ENCODE data around the gene FITM1. TPM values are rescaled to one million over a fixed set of nuclear protein-coding genes. Genes with fewer than 3 reads are reported as not detected.

The FITM1 gene
- polyA plus RNA-seq, 1 experiment: not detected

DNA sequence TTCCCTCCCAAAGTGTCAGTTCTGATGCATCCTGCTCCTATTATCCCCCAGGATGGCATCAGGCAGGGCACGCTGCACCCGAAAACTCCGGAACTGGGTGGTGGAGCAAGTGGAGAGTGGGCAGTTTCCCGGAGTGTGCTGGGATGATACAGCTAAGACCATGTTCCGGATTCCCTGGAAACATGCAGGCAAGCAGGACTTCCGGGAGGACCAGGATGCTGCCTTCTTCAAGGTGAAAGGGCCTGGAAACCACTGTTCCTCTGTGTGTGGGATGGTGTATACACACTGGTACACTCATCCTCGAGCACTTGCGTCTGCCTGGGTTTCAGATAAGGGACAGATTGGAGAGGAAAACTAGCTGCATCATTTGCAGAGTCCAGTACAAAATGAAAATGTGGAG lies 31.6 kb downstream of the FITM1 start:
- no peak overlapping the region for H3K27ac ChIP-seq (ENCODE audit: low read depth, low read length)
- peak overlapping the region; percentile 94 for H3K4me3 ChIP-seq (ENCODE audit: low read depth, low read length)
- TF ChIP-seq, protein P1, sequence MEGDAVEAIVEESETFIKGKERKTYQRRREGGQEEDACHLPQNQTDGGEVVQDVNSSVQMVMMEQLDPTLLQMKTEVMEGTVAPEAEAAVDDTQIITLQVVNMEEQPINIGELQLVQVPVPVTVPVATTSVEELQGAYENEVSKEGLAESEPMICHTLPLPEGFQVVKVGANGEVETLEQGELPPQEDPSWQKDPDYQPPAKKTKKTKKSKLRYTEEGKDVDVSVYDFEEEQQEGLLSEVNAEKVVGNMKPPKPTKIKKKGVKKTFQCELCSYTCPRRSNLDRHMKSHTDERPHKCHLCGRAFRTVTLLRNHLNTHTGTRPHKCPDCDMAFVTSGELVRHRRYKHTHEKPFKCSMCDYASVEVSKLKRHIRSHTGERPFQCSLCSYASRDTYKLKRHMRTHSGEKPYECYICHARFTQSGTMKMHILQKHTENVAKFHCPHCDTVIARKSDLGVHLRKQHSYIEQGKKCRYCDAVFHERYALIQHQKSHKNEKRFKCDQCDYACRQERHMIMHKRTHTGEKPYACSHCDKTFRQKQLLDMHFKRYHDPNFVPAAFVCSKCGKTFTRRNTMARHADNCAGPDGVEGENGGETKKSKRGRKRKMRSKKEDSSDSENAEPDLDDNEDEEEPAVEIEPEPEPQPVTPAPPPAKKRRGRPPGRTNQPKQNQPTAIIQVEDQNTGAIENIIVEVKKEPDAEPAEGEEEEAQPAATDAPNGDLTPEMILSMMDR (IDR thresholded peaks at IDR 0.05; ENCODE audit: low read depth, low read length): no peak
- POLR2A ChIA-PET: interaction anchor here (0.9 to 2.1 kb wide), 3 partner anchors 13 to 21 kb away, joined by 7 to 12 read pairs (median 9); partner anchors contain the start of genes EMC9 and RNF31
- no peaks in the 10 kb centered on the region for H3K9me3 ChIP-seq (ENCODE audit: control insufficient read depth, insufficient read depth, low read length)
- DNase-seq (ENCODE audit: low read depth, low spot score): no peak
- CTCF ChIA-PET: interaction anchor here (0.9 to 3.5 kb wide), 11 partner anchors 9 to 134 kb away, joined by 3 to 54 read pairs (median 16); partner anchors contain the start of genes DCAF11, NRL, PSME2 and RNF31
- H3K27me3 ChIP-seq (ENCODE audit: control insufficient read depth, insufficient read depth, low read length): no peaks in the 10 kb centered on the region

DNA sequence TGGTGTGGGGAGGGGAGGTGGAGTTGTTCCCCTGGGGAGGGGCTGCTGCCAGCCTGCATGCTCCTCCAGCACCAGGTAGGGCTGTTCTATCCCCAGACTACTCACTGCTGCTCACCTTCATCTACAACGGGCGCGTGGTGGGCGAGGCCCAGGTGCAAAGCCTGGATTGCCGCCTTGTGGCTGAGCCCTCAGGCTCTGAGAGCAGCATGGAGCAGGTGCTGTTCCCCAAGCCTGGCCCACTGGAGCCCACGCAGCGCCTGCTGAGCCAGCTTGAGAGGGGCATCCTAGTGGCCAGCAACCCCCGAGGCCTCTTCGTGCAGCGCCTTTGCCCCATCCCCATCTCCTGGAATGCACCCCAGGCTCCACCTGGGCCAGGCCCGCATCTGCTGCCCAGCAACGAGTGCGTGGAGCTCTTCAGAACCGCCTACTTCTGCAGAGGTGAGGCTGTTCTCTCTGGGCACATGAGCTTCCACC lies 34.1 kb downstream of the FITM1 start:
- ChIA-PET POLR2A (interaction anchor here (0.5 kb wide), 1 partner anchor 11 kb away, joined by 10 read pairs; no protein-coding TSS in a partner anchor), CTCF (no interaction called here)
- no peak overlapping the region for H3K27ac ChIP-seq (ENCODE audit: low read depth, low read length)
- no peak overlapping the region for H3K4me3 ChIP-seq (ENCODE audit: low read depth, low read length)
- no peaks in the 10 kb centered on the region for H3K27me3 ChIP-seq (ENCODE audit: control insufficient read depth, insufficient read depth, low read length)
- no peaks in the 10 kb centered on the region for H3K9me3 ChIP-seq (ENCODE audit: control insufficient read depth, insufficient read depth, low read length)
- no peak for DNase-seq (ENCODE audit: low read depth, low spot score)
- TF ChIP-seq, protein P1 (IDR thresholded peaks at IDR 0.05; ENCODE audit: low read depth, low read length): no peak

DNA sequence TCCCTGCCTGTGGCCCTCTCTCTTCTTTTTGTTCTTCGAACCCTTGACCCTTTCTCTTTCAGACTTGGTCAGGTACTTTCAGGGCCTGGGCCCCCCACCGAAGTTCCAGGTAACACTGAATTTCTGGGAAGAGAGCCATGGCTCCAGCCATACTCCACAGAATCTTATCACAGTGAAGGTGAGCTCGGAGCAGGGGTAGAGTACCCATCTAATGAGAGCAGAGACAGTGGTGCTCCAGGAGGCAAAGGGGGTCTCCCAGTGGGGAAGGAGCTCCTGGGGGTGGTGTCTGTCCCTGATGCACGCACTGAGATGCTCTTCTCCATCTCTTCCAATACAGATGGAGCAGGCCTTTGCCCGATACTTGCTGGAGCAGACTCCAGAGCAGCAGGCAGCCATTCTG lies 35.3 kb downstream of the FITM1 start:
- Histone ChIP-seq H3K4me3 (ENCODE audit: low read depth, low read length) (no peak overlapping the region), H3K27ac (ENCODE audit: low read depth, low read length) (no peak overlapping the region), H3K27me3 (ENCODE audit: control insufficient read depth, insufficient read depth, low read length) (no peaks in the 10 kb centered on the region), H3K9me3 (ENCODE audit: control insufficient read depth, insufficient read depth, low read length) (no peaks in the 10 kb centered on the region)
- no peak for DNase-seq (ENCODE audit: low read depth, low spot score)
- ChIA-PET POLR2A (no interaction called here), CTCF (interaction anchor here (1.3 kb wide), 1 partner anchor 131 kb away, joined by 3 read pairs; no protein-coding TSS in a partner anchor)
- TF ChIP-seq, protein P1 (IDR thresholded peaks at IDR 0.05; ENCODE audit: low read depth, low read length): no peak

DNA sequence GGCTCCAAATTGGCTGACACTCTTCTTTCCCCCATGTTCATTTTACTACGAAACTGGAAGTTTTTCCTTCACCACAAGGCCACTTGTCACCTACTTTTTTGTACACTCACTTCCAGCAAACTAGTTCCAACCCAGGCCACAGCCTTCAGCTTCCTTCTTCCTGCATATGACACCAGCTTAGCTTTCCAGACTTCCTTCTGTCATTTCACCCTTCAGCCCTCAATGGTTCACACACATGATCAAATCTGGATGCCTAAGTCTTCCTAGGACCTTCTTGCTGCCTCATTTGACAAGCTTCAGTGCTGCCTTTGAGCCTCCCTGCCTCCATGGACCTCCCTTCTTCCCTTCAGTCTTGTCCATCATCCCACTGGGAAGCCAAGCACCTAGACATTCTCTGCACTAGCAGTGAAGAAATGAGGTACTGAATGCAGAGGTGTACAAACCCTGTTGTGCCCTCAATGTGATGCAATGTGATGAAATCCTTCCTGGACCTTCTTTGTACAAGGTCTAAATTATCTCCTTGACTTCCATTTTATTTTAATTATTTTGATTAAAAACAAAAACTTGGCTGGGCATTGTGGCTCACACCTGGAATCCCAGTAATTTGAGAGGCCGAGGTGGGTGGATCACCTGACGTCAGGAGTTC lies 37.1 kb downstream of the FITM1 start:
- POLR2A ChIA-PET: interaction anchor here (0.9 kb wide), 1 partner anchor 46 kb away, joined by 9 read pairs; the partner anchor contains the start of gene CHMP4A
- DNase-seq (ENCODE audit: low read depth, low spot score): no peak
- no peak overlapping the region for H3K27ac ChIP-seq (ENCODE audit: low read depth, low read length)
- no peak overlapping the region for H3K4me3 ChIP-seq (ENCODE audit: low read depth, low read length)
- CTCF ChIA-PET: interaction anchor here (1.1 kb wide), 1 partner anchor 141 kb away, joined by 3 read pairs; no protein-coding TSS in a partner anchor
- no peaks in the 10 kb centered on the region; the same call in 1 of the 2 replicates for H3K9me3 ChIP-seq (ENCODE audit: control insufficient read depth, insufficient read depth, low read length)
- H3K27me3 ChIP-seq (ENCODE audit: control insufficient read depth, insufficient read depth, low read length): no peaks in the 10 kb centered on the region
- TF ChIP-seq, protein P1 (IDR thresholded peaks at IDR 0.05; ENCODE audit: low read depth, low read length): no peak
